Activated B cell treated with CpG ODN at 0.5 μM for 24 hours (primary cell): Measurements from ENCODE around the gene VPS29. TPM values are rescaled to one million over a fixed set of nuclear protein-coding genes. Genes with fewer than 3 reads are reported as not detected.
"Not testable (repeated sequence)": the region's sequence is repeated elsewhere in the genome, so short reads cannot be mapped to it uniquely, and the experiment has no call there.

Source experiments
- ATAC-seq: fragments of 200-7000 bp; cut with Tn5 transposase; one replicate; pipeline ENCODE4 v1.10.0; 2021; ENCODE audit warnings: low read depth, mild to moderate bottlenecking, moderate library complexity
- CTCF ChIA-PET: fragments of 350-600 bp; sonication (Branson Sonifier 250); formaldehyde crosslinking; loops from one replicate; lab custom pipeline; 2021; ENCODE audit warnings: antibody characterized with exemption; lab: Charles Lee
- POLR2A ChIA-PET: fragments of 350-600 bp; sonication (Branson Sonifier 250); formaldehyde crosslinking; loops from one replicate; lab custom pipeline; 2021; ENCODE audit warnings: antibody characterized with exemption; lab: Charles Lee
- DNase-seq: peaks from one replicate; pipeline ENCODE4 v3.0.0; 2022
- H3K27ac Mint-ChIP-seq: one replicate; pipeline ENCODE4 v1.8.0; 2020; ENCODE audit warnings: mixed read lengths
- H3K27me3 Mint-ChIP-seq: one replicate; pipeline ENCODE4 v1.8.0; 2021; ENCODE audit warnings: mixed read lengths
- H3K36me3 Mint-ChIP-seq: one replicate; pipeline ENCODE4 v1.8.0; 2021; ENCODE audit warnings: low read depth, mixed read lengths
- H3K4me1 Mint-ChIP-seq: one replicate; pipeline ENCODE4 v1.8.0; 2021; ENCODE audit warnings: mixed read lengths
- H3K4me3 Mint-ChIP-seq: one replicate; pipeline ENCODE4 v1.8.0; 2020; ENCODE audit warnings: mild to moderate bottlenecking, mixed read lengths
- H3K9me3 Mint-ChIP-seq: one replicate; pipeline ENCODE4 v1.8.0; 2020; ENCODE audit warnings: mixed read lengths
- intact Hi-C: fragments of 100-400 bp; cut with micrococcal nuclease; formaldehyde crosslinking; loops from one replicate; pipeline ENCODE4 v1.15.1; 2024
- total RNA-seq: library from RNA; stranded (reverse); gene quantifications from 2 replicates; pipeline ENCODE4 v1.2.3, GENCODE V29; 2022
- TF ChIP-seq, protein P1 (sequence below): fragments of 200-600 bp; IDR thresholded peaks from one replicate; pipeline ENCODE4 v1.8.0; 2022; ENCODE audit warnings: antibody characterized with exemption, mild to moderate bottlenecking

The VPS29 gene
- total RNA-seq, 1 donor from 2014 or later: 117 TPM

DNA sequence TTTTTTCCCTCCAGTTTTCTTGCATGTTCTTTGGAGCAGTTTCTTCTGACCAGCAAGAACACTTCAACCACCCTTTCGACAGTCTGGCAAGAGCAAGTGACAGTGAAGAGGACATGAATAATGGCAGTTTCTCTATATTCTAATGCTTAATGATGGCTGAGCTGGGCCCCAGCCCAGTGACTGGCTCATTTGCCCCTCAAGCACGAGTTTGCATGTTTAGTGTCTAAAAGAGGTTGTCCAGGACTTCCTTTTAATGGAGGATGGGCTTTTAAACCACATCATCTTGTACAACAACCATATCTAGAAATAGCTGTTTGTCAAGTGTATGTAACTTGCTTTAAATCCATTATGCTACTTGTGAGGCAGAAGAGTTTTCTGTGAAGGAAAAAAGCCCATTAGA lies 28.6 kb upstream of the VPS29 start:
- H3K27me3 Mint-ChIP-seq: no peaks in the 10 kb centered on the region
- peak overlapping the region; percentile 18 for H3K27ac Mint-ChIP-seq
- ChIA-PET POLR2A (interaction anchor here (0.5 kb wide), 1 partner anchor 250 kb away, joined by 3 read pairs; no protein-coding TSS in a partner anchor), CTCF (no interaction called here)
- H3K9me3 Mint-ChIP-seq: no peaks in the 10 kb centered on the region
- no peak overlapping the region for H3K4me3 Mint-ChIP-seq
- intact Hi-C loops: no loop called here
- ATAC-seq (no peak), DNase-seq (no peak)
- peaks cover 45% of the 10 kb centered on the region for H3K36me3 Mint-ChIP-seq
- TF ChIP-seq, protein P1, sequence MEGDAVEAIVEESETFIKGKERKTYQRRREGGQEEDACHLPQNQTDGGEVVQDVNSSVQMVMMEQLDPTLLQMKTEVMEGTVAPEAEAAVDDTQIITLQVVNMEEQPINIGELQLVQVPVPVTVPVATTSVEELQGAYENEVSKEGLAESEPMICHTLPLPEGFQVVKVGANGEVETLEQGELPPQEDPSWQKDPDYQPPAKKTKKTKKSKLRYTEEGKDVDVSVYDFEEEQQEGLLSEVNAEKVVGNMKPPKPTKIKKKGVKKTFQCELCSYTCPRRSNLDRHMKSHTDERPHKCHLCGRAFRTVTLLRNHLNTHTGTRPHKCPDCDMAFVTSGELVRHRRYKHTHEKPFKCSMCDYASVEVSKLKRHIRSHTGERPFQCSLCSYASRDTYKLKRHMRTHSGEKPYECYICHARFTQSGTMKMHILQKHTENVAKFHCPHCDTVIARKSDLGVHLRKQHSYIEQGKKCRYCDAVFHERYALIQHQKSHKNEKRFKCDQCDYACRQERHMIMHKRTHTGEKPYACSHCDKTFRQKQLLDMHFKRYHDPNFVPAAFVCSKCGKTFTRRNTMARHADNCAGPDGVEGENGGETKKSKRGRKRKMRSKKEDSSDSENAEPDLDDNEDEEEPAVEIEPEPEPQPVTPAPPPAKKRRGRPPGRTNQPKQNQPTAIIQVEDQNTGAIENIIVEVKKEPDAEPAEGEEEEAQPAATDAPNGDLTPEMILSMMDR: no peak
- peaks cover 21% of the 10 kb centered on the region for H3K4me1 Mint-ChIP-seq

- Mint-ChIP-seq H3K4me1 (peaks cover 20% of the 10 kb centered on the region), H3K36me3 (peaks cover 27% of the 10 kb centered on the region), H3K4me3 (no peak overlapping the region), H3K27ac (no peak overlapping the region), H3K9me3 (no peaks in the 10 kb centered on the region), H3K27me3 (no peaks in the 10 kb centered on the region)
- intact Hi-C loops: no loop called here
- CTCF ChIA-PET: interaction anchor here (1.1 to 1.2 kb wide), 2 partner anchors 74 to 78 kb away, joined by 3 read pairs; partner anchors contain the start of gene ARPC3
- POLR2A ChIA-PET: interaction anchor here (1.4 kb wide), 1 partner anchor 78 kb away, joined by 3 read pairs; the partner anchor contains the start of gene ARPC3
- DNase-seq (no peak), ATAC-seq (no peak)
- TF ChIP-seq, protein P1: no peak
These were observed 26.4 kb upstream of the VPS29 start for GRCh38 chr12:110528277-110528839.

GRCh38 chr12:110520876-110521712 lies 19.2 kb upstream of the VPS29 start:
- intact Hi-C loops, H3K4me3 Mint-ChIP-seq, DNase-seq, CTCF ChIA-PET, ATAC-seq, H3K4me1 Mint-ChIP-seq, H3K36me3 Mint-ChIP-seq, H3K27me3 Mint-ChIP-seq, H3K9me3 Mint-ChIP-seq, H3K27ac Mint-ChIP-seq, POLR2A ChIA-PET: not testable (repeated sequence)

DNA sequence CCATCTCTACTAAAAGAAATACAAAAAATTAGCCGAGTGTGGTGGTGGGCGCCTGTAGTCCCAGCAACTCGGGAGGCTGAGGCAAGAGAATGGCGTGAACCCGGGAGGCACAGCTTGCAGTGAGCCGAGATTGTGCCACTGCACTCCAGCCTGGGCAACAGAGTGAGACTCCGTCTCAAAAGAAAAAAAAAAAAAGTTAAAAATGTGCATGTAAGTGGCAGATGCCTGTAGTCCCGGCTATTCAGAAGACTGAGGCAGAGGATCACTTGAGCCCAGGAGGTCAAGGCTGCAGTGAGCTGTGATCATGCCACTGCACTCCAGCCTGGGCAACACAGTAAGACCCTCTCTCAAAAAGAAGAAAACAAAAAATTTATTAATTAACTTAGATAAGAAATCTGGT lies 16.1 kb upstream of the VPS29 start:
- CTCF ChIA-PET, intact Hi-C loops, H3K27ac Mint-ChIP-seq, ATAC-seq, POLR2A ChIA-PET, H3K4me1 Mint-ChIP-seq, H3K27me3 Mint-ChIP-seq, H3K9me3 Mint-ChIP-seq, DNase-seq, H3K4me3 Mint-ChIP-seq, H3K36me3 Mint-ChIP-seq: not testable (repeated sequence)

DNA sequence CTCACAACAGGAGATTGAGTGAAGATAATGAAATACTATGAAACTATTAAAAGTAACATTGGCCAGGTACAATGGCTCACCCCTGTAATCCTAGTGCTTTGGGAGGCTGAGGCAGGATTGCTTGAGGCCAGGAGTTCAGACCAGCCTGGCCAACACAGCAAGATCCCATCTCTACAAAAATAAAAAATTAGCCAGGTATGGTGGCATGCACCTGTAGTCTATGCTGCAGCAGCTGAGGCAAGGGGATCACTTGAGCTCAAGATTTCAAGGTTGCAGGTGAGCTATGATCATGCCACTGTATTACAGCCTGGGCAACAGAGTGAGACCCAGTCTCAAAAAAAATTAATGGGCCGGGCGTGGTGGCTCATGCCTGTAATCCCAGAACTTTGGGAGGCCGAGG lies 15.1 kb upstream of the VPS29 start:
- intact Hi-C loops: no loop called here
- no peak for DNase-seq
- no peak for ATAC-seq
- H3K4me1 Mint-ChIP-seq: no peaks in the 10 kb centered on the region
- H3K36me3 Mint-ChIP-seq: no peaks in the 10 kb centered on the region
- CTCF ChIA-PET: interaction anchor here (6.7 kb wide), 1 partner anchor 84 kb away, joined by 73 read pairs; no protein-coding TSS in a partner anchor
- TF ChIP-seq, protein P1: no peak
- POLR2A ChIA-PET: no interaction called here
- H3K4me3 Mint-ChIP-seq: no peak overlapping the region
- H3K27me3 Mint-ChIP-seq: no peaks in the 10 kb centered on the region
- no peak overlapping the region for H3K27ac Mint-ChIP-seq
- no peaks in the 10 kb centered on the region for H3K9me3 Mint-ChIP-seq

- Mint-ChIP-seq H3K36me3 (no peaks in the 10 kb centered on the region), H3K27me3 (no peaks in the 10 kb centered on the region), H3K4me3 (no peak overlapping the region), H3K9me3 (no peaks in the 10 kb centered on the region), H3K4me1 (no peaks in the 10 kb centered on the region), H3K27ac (no peak overlapping the region)
- no peak for DNase-seq
- ATAC-seq: no peak
- TF ChIP-seq, protein P1: no peak
- CTCF ChIA-PET: interaction anchor here (1.1 to 6.7 kb wide), 4 partner anchors 61 to 313 kb away, joined by 3 to 73 read pairs (median 7); partner anchors contain the start of gene ARPC3
- intact Hi-C loops: loop anchor here (5.0 kb wide), 1 partner anchor 33 kb away; no protein-coding TSS in a partner anchor
- POLR2A ChIA-PET: interaction anchor here (1.4 kb wide), 1 partner anchor 64 kb away, joined by 7 read pairs; the partner anchor contains the start of gene ARPC3
These were observed 12.5 kb upstream of the VPS29 start for GRCh38 chr12:110514363-110514762.
